HCT116 (cell line): ENCODE measurements around the gene POFUT1. TPM values are rescaled to one million over a fixed set of nuclear protein-coding genes. Genes with fewer than 3 reads are reported as not detected.

Experiments
- ATAC-seq: fragments of 200-7000 bp; cut with Tn5 transposase; 2 replicates; pipeline ENCODE4 v1.9.1; 2020; ENCODE audit warnings: mild to moderate bottlenecking, moderate library complexity
- BruUV-seq: library from RNA; stranded (reverse); fragments of 400-500 nt; replicated peaks from 2 replicates; lab custom pipeline; 2021; lab: Mats Ljungman, UMichigan
- CTCF ChIA-PET: fragments of 300-600 bp; sonication (Branson Sonifier 250); formaldehyde crosslinking; loops from one replicate; lab custom pipeline; 2021; ENCODE audit warnings: antibody characterized with exemption; lab: Charles Lee
- POLR2A ChIA-PET: fragments of 300-600, 350-600 bp; sonication (Branson Sonifier 250); formaldehyde crosslinking; loops from one replicate; lab custom pipeline; 2021; ENCODE audit warnings: antibody characterized with exemption; lab: Charles Lee
- RAD21 ChIA-PET, 2 experiments: fragments of 300-600 bp; sonication (Branson Sonifier 250); formaldehyde crosslinking; loops; one replicate each; lab custom pipeline; 2023; ENCODE audit warnings: low total read pairs in 2 of 2; ENCODE audit not compliant: uncharacterized antibody in 2 of 2, unreplicated experiment in 2 of 2, low non-redundant PET in 1 of 2; lab: Charles Lee
- DNase-seq: peaks from one replicate; pipeline ENCODE4 v3.0.0-alpha.2; 2010; ENCODE audit warnings: low read depth, low spot score
- H2AFZ ChIP-seq: fragments of 200-600 bp; shearing (Covaris generic), sonication (generic); 2 replicates; pipeline ENCODE4 v1.6.1; 2017; ENCODE audit warnings: low read depth, mixed run types, mixed read lengths, antibody characterized with exemption, low read length; ENCODE audit not compliant: poor library complexity, severe bottlenecking
- H3K27ac ChIP-seq: 2 replicates; pipeline ENCODE4 v1.5.1; 2012; ENCODE audit warnings: low read depth, low read length
- H3K27me3 ChIP-seq: fragments of 200-600 bp; sonication (generic); 2 replicates; pipeline ENCODE4 v1.6.1; 2016; ENCODE audit warnings: mixed run types, low read length, mixed read lengths; ENCODE audit not compliant: insufficient read depth
- H3K36me3 ChIP-seq, 2 experiments: fragments of 200-500 bp in 1 of 2; fragments of 200-600 bp in 1 of 2; sonication (Bioruptor generic) in 1 of 2; sonication (generic) in 1 of 2; 2 replicates each; pipeline versions ENCODE4 v1.5.1 to v1.6.1; 2014 to 2016; ENCODE audit warnings: low read length in 2 of 2, inconsistent platforms in 1 of 2, mixed read lengths in 1 of 2, mixed run types in 1 of 2; ENCODE audit not compliant: insufficient read depth in 2 of 2, control insufficient read depth in 1 of 2
- H3K4me1 ChIP-seq, 2 experiments: fragments of 200-600 bp in 1 of 2; sonication (generic) in 1 of 2; 2 replicates each; pipeline versions ENCODE4 v1.5.1 to v1.6.1; 2012 to 2017; ENCODE audit warnings: low read length in 2 of 2, inconsistent platforms in 1 of 2, mild to moderate bottlenecking in 1 of 2, mixed read lengths in 1 of 2, mixed run types in 1 of 2, moderate library complexity in 1 of 2; ENCODE audit not compliant: insufficient read depth in 2 of 2, control insufficient read depth in 1 of 2
- H3K4me2 ChIP-seq: fragments of 200-600 bp; sonication (generic); 2 replicates; pipeline ENCODE4 v1.6.1; 2017; ENCODE audit warnings: mixed run types, low read length, mixed read lengths
- H3K4me3 ChIP-seq, 2 experiments: fragments of 200-600 bp in 1 of 2; sonication (generic) in 1 of 2; replicated peaks in 1 of 2; 2 replicates each; pipeline ENCODE4 v1.5.1; 2011 to 2016; ENCODE audit warnings: low read length in 2 of 2, control low read depth in 1 of 2, low read depth in 1 of 2, mild to moderate bottlenecking in 1 of 2, mixed read lengths in 1 of 2, mixed run types in 1 of 2
- H3K79me2 ChIP-seq: fragments of 200-600 bp; sonication (generic); 2 replicates; pipeline ENCODE4 v1.6.1; 2017; ENCODE audit warnings: mild to moderate bottlenecking, mixed run types, low read length, moderate library complexity, mixed read lengths; ENCODE audit not compliant: insufficient read depth
- H3K9ac ChIP-seq: fragments of 200-600 bp; sonication (generic); 2 replicates; pipeline ENCODE4 v1.6.1; 2016; ENCODE audit warnings: low read length, mixed read lengths
- H3K9me2 ChIP-seq: fragments of 200-600 bp; sonication (generic), shearing (Covaris generic); 2 replicates; pipeline ENCODE4 v1.6.1; 2017; ENCODE audit warnings: mixed run types, mild to moderate bottlenecking, moderate library complexity; ENCODE audit not compliant: insufficient read depth
- H3K9me3 ChIP-seq, 2 experiments: fragments of 200-500 bp in 1 of 2; fragments of 200-600 bp in 1 of 2; sonication (Bioruptor generic) in 1 of 2; sonication (generic) in 1 of 2; 2 replicates each; pipeline ENCODE4 v1.6.1; 2014 to 2017; ENCODE audit warnings: low read length in 2 of 2, mixed read lengths in 2 of 2, inconsistent platforms in 1 of 2, low read depth in 1 of 2, mild to moderate bottlenecking in 1 of 2, mixed run types in 1 of 2, moderate library complexity in 1 of 2; ENCODE audit not compliant: control insufficient read depth in 1 of 2, insufficient read depth in 1 of 2
- H4K20me1 ChIP-seq: fragments of 200-600 bp; sonication (generic), shearing (Covaris generic); 2 replicates; pipeline ENCODE4 v1.6.1; 2017; ENCODE audit warnings: mixed run types, mild to moderate bottlenecking, moderate library complexity; ENCODE audit not compliant: insufficient read depth
- ATF3 ChIP-seq: IDR thresholded peaks from 2 replicates; pipeline ENCODE4 v1.6.1; 2012
- CBX3 ChIP-seq: IDR thresholded peaks from 2 replicates; pipeline ENCODE4 v1.6.1; 2012; ENCODE audit warnings: low read depth
- CEBPB ChIP-seq: IDR thresholded peaks from 2 replicates; pipeline ENCODE4 v1.6.1; 2012; ENCODE audit warnings: low read depth
- CTCF ChIP-seq, 3 experiments: fragments of 200-600 bp in 1 of 3; sonication (generic) in 1 of 3; IDR thresholded peaks in 2 of 3; conservative IDR thresholded peaks in 1 of 3; 2 replicates each; pipeline ENCODE4 v1.5.1; 2012 to 2017; ENCODE audit warnings: low read depth in 2 of 3, low read length in 2 of 3, antibody characterized with exemption in 1 of 3, borderline replicate concordance in 1 of 3, control low read depth in 1 of 3, mild to moderate bottlenecking in 1 of 3, mixed read lengths in 1 of 3, mixed run types in 1 of 3, moderate library complexity in 1 of 3; ENCODE audit not compliant: insufficient read depth in 1 of 3
- EGR1 ChIP-seq: IDR thresholded peaks from 2 replicates; pipeline ENCODE4 v1.6.1; 2012; ENCODE audit warnings: low read depth
- ELF1 ChIP-seq: IDR thresholded peaks from 2 replicates; pipeline ENCODE4 v1.6.1; 2012; ENCODE audit warnings: low read depth, borderline replicate concordance
- EZH2 ChIP-seq: fragments of 200-600 bp; sonication (generic); IDR thresholded peaks from 2 replicates; pipeline ENCODE4 v1.6.1; 2017; ENCODE audit warnings: antibody characterized with exemption, mixed run types
- FOSL1 ChIP-seq: IDR thresholded peaks from 2 replicates; pipeline ENCODE4 v1.6.1; 2012; ENCODE audit warnings: low read depth
- JUND ChIP-seq: IDR thresholded peaks from 2 replicates; pipeline ENCODE4 v1.6.1; 2012
- MAX ChIP-seq: IDR thresholded peaks from 2 replicates; pipeline ENCODE4 v1.6.1; 2012
- POLR2AphosphoS5 ChIP-seq: IDR thresholded peaks from 2 replicates; pipeline ENCODE4 v1.6.1; 2011; ENCODE audit warnings: mild to moderate bottlenecking, low read depth, low read length, moderate library complexity
- REST ChIP-seq: IDR thresholded peaks from 2 replicates; pipeline ENCODE4 v1.6.1; 2012; ENCODE audit warnings: low read depth
- SIN3A ChIP-seq: IDR thresholded peaks from 2 replicates; pipeline ENCODE4 v1.6.1; 2012; ENCODE audit warnings: low read depth
- SP1 ChIP-seq: IDR thresholded peaks from 2 replicates; pipeline ENCODE4 v1.6.1; 2012; ENCODE audit warnings: low read depth
- SRF ChIP-seq: IDR thresholded peaks from 2 replicates; pipeline ENCODE4 v1.6.1; 2012; ENCODE audit warnings: low read depth
- TCF7L2 ChIP-seq: IDR thresholded peaks from 2 replicates; pipeline ENCODE4 v1.7.0; 2011; ENCODE audit warnings: borderline replicate concordance, inconsistent platforms; ENCODE audit not compliant: insufficient read depth, insufficient read length; ENCODE audit errors: extremely low read depth
- YY1 ChIP-seq: IDR thresholded peaks from 2 replicates; pipeline ENCODE4 v1.6.1; 2011; ENCODE audit warnings: low read length, low read depth, moderate library complexity, mild to moderate bottlenecking; ENCODE audit not compliant: insufficient replicate concordance; ENCODE audit errors: extremely low read depth
- ZBTB33 ChIP-seq: IDR thresholded peaks from 2 replicates; pipeline ENCODE4 v1.6.1; 2011; ENCODE audit warnings: mild to moderate bottlenecking, low read length, moderate library complexity; ENCODE audit not compliant: insufficient replicate concordance; ENCODE audit errors: extremely low read depth
- ZNF274 ChIP-seq: fragments of 200-500 bp; sonication (Bioruptor generic); IDR thresholded peaks from 2 replicates; pipeline ENCODE4 v1.6.1; 2014; ENCODE audit warnings: mild to moderate bottlenecking, low read depth, low read length, inconsistent platforms
- intact Hi-C: fragments of 100-400 bp; cut with micrococcal nuclease; formaldehyde crosslinking; loops from 2 replicates; pipeline ENCODE4 v1.10.0; 2022
- total RNA-seq: library from RNA; stranded (reverse); gene quantifications from one replicate; pipeline ENCODE4 v1.2.1, GENCODE V29; 2021; ENCODE audit not compliant: unreplicated experiment

POFUT1 gene
- total RNA-seq, 1 experiment from 2014 or later, result 34.5 TPM

GRCh38 chr20:32193996-32194395, 13.7 kb upstream of the POFUT1 start:
- Histone ChIP-seq H3K4me2 (no peak overlapping the region), H3K27ac (no peak overlapping the region), H3K4me1 (no peaks in the 10 kb centered on the region), H3K9ac (no peak overlapping the region), H3K27me3 (no peaks in the 10 kb centered on the region), H2AFZ (no peak overlapping the region), H3K9me3 (no peaks in the 10 kb centered on the region), H4K20me1 (no peaks in the 10 kb centered on the region; the same call in 1 of the 2 replicates), H3K4me3 (no peak overlapping the region), H3K36me3 (peaks cover 27 to 38% of the 10 kb centered on the region in 2 experiments; a peak in 3 of 4 replicates), H3K79me2 (peaks cover 16% of the 10 kb centered on the region), H3K9me2 (no peaks in the 10 kb centered on the region)
- ChIA-PET RAD21 (no interaction called here), CTCF (no interaction called here), POLR2A (no interaction called here)
- DNase-seq (no peak), ATAC-seq (no peak)
- no TSS peak for BruUV-seq
- TF ChIP-seq SRF (no peak), ZNF274 (no peak), SIN3A (no peak), EZH2 (no peak), CBX3 (no peak), CTCF (IDR thresholded peaks at IDR 0.05 in 2 of 3, conservative IDR thresholded peaks at IDR 0.05 in 1 of 3; ENCODE audit: borderline replicate concordance in 1 of 3, insufficient read depth in 1 of 3, low read depth in 2 of 3, low read length in 2 of 3) (no peak), SP1 (no peak), TCF7L2 (no peak), JUND (no peak), EGR1 (no peak), MAX (no peak), REST (no peak), POLR2AphosphoS5 (no peak), ZBTB33 (no peak), CEBPB (no peak), ATF3 (no peak), FOSL1 (no peak), YY1 (no peak), ELF1 (no peak)
- intact Hi-C loops, result no loop called here
